Measurements from ENCODE around the gene NSG2.
A peak's percentile ranks its signal among the peaks of the same experiment; 100 is the strongest.
"Not testable (repeated sequence)": the region's sequence is repeated elsewhere in the genome, so short reads cannot be mapped to it uniquely, and the experiment has no call there.

The NSG2 gene

GRCh38 chr5:174063082-174063756, 17.7 kb downstream of the NSG2 start:
- no peak for DNase-seq

- no peak for DNase-seq
These were observed 18.7 kb downstream of the NSG2 start for GRCh38 chr5:174064171-174064570.

- DNase-seq = no peak
These were observed 20.2 kb downstream of the NSG2 start for GRCh38 chr5:174065528-174066197.

- DNase-seq = no peak
These were observed 22.0 kb downstream of the NSG2 start for GRCh38 chr5:174067499-174067898.

- no peak for DNase-seq
These were observed 26.0 kb downstream of the NSG2 start for GRCh38 chr5:174071484-174071883.

- no peak for DNase-seq
These were observed 27.7 kb downstream of the NSG2 start for GRCh38 chr5:174073122-174073660.

GRCh38 chr5:174074369-174074768, 28.9 kb downstream of the NSG2 start:
- DNase-seq = no peak

- DNase-seq = peak; percentile 35
These were observed 32.9 kb downstream of the NSG2 start for GRCh38 chr5:174078416-174078815.

GRCh38 chr5:174082286-174082685, 36.8 kb downstream of the NSG2 start:
- DNase-seq = no peak

- no peak for DNase-seq
These were observed 37.7 kb downstream of the NSG2 start for GRCh38 chr5:174083056-174083827.

- DNase-seq = peak; percentile 32
These were observed 39.2 kb downstream of the NSG2 start for GRCh38 chr5:174084691-174085154.

GRCh38 chr5:174086751-174087150, 41.2 kb downstream of the NSG2 start:
- peak; percentile 59 for DNase-seq

GRCh38 chr5:174087783-174088182, 42.3 kb downstream of the NSG2 start:
- no peak for DNase-seq

- DNase-seq = no peak
These were observed 44.6 kb downstream of the NSG2 start for GRCh38 chr5:174090129-174090528.

GRCh38 chr5:174093123-174093522, 47.6 kb downstream of the NSG2 start:
- DNase-seq = no peak

- no peak for DNase-seq
These were observed 49.5 kb downstream of the NSG2 start for GRCh38 chr5:174094857-174095606.

- DNase-seq = no peak
These were observed 51.1 kb downstream of the NSG2 start for GRCh38 chr5:174096619-174097018.

- peak; percentile 35 for DNase-seq
These were observed 52.1 kb downstream of the NSG2 start for GRCh38 chr5:174097486-174098185.

- no peak for DNase-seq
These were observed 53.2 kb downstream of the NSG2 start for GRCh38 chr5:174098694-174099093.

- DNase-seq = no peak
These were observed 55.0 kb downstream of the NSG2 start for GRCh38 chr5:174100490-174100889.

GRCh38 chr5:174101195-174101730, 55.8 kb downstream of the NSG2 start:
- DNase-seq = no peak

- DNase-seq = not testable (repeated sequence)
These were observed 57.1 kb downstream of the NSG2 start for GRCh38 chr5:174102574-174102973.

All from fibroblast of skin of right quadriceps (primary cell).